Activated CD4-positive, alpha-beta T cell treated with anti-CD3 and anti-CD28 coated beads, Interleukin-2, amount 50 U/mL, for 48 hours (primary cell): ENCODE data around the gene THBS2.

Experiments used
- DNase-seq, 2 experiments: peaks; one replicate each; pipeline ENCODE4 v3.0.0-alpha.2; 2020

THBS2 gene

DNA sequence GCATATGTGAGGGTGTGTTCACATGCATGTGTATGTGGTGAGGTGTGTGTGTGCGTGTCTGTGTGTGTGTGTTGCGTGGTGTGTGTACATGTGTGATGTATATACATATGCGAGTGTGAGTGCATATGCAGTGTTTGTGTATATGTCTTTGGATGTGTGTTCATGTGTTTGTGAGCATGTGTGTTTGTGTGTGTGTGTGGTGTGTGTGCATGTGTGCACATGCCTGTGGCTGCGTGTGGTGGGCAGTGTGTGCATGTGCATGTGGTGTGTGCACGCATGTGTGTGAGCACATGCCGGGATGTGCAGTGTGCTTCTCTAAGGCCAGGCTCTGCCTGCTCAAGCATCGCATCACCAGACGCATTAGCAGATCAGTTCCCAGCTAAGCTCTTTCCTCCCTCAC, 5.7 kb downstream of the THBS2 start:
- no peak for DNase-seq

DNA sequence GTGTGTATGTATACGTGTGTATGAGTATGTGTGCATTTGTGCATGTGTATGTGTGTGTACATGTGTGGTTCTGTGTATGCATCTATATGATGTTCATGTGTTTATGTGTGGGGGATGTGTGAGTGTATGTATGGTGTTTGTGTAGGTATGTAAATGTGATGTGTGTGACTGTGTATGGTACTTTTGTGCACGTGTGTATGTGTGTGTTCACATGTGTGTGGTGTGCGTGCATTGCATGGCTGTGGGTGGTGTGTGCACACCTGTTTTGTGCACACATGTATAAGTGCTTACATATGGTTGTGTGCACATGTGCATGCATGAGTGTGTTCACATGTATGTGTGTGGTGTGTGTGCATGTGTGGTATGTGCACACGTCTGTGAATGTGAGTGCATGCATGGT, 6.2 kb downstream of the THBS2 start:
- DNase-seq, result no peak

DNA sequence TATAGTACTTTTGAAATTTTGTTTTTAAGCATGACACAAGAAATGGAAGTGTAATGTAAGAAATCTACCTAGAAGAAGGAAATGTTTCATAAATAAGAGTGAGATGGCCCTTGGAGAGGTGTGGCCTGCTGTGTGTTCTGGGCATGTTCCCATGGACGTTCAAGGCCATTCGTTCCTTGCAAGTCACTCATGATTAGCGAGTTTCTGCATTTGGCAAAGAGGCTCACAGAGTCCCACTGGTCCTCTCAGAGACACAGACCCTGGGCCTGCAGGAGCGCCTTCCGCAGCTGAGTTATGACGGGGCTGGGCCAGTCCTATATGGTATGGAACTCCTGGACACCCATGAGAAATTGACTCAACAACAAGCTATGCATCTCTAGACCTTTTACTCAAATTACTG, 7.2 kb downstream of the THBS2 start:
- DNase-seq, result no peak

DNA sequence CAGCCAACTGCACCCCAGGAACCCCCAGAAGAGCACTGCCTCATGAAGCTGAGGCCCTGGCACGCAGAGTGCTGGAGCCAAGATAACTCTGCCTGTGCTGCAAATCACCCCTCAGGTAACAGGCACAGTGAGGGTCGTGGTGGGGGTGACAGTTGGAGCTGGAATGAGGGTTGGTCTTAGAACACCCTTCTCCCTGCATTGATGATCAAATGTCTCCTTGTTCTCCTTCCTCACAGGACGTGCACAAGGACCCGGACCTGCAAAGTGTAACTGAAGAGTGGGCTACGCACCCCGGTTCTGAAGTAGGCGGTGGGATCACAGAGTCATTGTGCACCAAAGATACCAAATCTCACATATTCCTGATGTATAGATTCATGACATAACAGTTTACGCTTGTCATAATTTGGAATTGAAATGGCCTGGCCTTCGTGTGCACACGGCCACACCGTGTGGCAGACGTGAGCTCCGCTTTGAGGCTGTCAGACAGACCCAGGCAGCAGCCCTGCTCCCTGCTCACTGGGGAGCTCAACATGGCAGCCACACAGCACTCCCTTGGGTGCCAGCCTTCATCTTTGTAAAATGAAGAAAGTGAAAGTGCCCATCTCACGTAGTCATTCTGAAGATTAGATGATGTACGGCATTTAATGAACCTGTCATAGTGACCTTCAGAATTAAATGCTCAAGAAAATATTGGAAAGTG, 8.8 kb downstream of the THBS2 start:
- DNase-seq, result no peak

DNA sequence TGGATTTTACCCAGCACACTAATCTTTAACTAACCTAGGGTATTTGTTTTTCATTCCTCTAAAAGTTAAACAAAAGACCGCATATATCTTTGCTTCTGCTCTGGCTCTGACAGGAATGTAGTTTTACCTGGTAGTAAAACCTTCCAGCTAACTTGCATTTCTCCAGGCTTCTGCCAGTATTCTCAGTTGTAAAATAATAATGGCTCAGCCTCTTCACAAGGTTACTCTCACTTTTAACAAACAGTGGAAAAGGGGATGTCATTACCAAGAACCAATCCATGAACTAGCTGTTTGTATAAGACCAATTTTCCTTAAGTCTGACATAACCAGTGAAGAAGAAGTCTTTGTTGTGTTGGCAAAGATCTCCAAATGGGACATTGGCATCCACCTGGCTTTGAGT, 10.0 kb downstream of the THBS2 start:
- no peak for DNase-seq

DNA sequence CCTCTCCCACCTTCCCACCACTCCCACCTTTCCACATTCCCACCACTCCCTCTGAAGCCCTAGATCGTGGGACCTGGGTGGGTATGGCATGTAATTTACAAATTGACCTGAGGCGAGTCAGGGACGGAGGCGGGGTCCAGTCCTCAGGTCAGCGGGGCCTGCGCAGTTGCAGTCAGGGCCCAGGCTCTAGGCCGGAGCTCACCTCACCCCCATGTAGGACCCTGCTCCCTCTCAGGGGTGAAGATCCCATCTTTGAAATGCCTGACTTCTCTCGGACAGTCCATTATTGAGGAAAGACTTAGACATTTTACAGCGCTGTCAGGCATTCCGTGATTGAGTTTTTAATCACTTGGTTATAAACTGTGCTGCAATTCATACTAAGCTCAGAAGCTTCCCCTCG, 10.5 kb downstream of the THBS2 start:
- no peak for DNase-seq

DNA sequence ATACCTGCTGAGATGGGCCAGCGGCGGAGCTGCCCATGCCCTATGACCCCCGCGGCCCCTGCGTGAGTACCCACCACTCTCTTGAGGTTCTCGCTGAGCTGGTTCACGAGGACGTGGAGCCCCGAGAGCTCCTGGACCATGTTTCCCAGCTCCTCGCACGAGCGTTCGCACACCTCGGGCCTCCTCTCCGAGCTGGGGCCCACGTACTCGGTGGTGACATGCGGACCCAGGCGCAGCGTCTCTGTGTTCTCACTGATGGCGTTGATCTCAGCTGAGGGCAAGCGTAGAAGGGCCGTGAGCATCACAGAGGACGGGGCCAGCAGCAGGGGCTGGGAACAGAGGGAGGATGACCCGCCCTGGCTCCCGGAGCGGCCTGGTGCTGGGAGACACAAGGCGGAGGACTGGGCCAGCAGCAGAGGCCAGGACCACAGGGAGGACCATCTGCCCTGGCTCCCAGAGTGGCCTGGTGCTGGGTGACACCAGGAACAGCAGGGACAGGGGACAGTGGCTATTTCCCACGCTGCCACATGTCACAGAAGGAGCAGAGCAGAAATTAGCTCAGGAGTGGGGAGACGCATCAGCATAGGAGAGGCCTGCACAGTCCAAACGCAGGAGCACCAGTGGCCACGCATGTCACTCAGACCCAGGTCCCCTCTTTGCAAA, 11.8 kb downstream of the THBS2 start:
- DNase-seq, result no peak

DNA sequence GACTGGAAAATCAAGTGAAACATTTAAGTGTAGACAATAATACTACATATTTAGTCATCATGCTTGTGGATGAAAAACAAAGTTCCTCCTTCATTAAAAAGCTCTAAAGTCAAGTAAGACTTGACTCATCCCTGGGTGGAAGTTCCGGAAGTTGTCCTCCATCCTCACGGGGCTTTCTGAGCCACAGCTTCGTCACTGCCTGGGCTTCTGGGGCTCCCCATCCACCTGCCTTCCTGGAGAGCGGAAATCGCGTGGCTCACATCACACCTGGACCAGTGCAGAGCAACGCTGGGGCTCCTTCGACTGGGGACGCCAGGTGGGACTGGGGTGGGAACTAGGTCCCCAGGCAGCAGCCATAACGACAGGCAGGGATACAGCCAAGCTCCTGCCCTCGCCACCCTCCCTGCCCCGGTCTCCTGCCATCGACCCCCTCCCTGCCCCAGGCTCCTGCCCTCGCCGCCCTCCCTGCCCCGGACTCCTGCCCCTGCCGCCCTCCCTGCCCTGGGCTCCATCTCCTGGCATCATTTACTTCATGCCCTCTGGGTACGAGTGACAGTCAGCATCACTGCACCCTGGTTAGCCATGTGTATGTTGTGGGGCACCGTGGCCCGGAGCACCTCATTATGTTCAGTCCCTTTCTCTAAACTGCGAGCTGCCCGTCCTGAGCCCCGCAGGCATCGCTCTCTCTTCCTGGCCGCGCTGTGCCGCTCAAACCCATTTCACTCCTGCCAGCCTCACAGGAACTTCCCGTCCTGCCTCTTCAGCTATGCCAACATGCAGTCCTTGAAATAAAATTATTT, 12.9 kb downstream of the THBS2 start:
- no peak for DNase-seq

DNA sequence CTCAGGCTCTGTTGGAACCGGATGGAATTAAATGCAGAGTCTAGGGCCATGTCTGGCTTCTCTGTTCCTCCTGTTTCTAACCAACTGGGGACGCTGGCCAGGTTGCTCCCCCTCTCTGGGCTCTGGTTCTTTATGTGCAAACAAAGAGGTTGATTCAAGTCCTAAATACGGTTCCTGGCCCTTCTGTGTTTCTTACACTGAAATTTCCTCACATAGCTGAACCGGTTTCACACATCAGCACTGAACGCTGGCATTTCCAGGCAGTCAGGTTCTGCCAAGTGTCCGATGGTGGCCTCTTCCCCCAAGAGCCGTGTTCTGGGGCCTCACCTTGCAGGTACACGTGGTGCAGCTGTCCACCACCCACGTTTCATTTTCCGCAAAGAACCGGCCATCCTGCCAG, 13.5 kb downstream of the THBS2 start:
- no peak for DNase-seq

DNA sequence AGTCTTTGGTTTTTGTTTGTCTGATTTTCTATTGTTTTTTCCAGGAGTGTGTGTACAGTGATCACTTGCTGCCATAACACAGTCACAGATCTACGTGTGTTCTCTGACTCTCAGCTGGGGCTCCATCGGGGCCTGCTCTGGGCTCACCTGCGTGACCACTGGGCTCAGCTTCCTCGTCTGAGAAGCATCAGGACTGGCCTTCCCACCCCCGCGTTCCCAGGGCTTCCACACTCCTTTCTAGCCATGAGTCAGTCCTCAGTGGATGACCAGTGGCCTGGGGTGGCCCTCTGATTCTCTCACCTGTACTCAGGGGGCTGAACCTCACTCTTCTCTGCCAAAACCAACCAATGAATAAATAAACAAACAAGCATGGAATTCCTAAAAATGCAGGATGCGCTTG, 14.5 kb downstream of the THBS2 start:
- no peak for DNase-seq

DNA sequence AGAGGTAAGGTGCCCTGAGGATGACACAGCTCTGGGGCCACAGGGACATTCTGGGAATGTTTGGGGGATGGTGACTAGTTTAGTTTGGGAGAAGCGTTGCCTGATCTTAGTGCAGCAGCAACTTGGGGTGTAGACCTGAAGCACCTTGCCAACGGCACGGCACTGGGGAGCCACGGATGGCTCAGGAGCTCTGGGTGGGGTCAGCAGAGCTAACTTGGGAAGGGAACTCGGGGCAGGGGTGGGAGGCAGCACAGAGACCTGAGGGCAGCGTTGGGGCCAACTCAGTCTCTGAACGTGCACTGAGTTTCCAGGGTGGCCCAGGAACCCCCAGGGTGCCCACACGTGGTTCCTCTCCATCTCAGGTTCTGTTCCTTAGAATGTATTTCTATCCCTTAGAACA, 14.9 kb downstream of the THBS2 start:
- no peak for DNase-seq

DNA sequence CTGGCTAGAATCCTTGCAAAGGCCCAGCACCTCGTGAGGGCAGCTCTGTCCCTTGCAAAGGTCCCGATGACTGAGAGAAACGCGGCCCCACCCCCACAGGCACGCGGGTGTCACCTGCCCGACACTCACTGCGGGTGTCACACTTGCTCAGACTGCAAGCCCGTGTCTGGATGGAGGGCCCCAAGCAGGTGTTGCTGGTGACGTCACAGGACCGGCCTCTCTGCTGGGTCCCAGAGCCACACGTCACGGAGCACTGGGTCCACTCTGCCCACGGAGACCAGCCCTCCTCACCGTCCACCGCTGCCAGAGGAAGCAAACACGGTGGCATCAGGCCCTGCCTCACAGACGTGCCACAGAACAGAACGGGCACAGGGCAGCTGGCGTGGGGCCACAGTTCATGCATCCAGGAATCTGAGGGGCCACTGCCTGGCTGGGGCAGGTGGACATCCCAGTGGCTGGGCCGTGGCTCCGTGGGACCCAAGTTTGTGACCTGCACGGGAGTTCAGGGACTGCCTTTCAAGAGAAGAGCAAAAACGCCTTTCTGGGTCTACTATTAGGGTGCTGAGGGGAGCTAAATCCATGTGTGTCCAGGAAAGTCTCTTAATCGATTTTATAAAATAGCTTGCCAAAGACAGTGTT, 16.0 kb downstream of the THBS2 start:
- no peak for DNase-seq

DNA sequence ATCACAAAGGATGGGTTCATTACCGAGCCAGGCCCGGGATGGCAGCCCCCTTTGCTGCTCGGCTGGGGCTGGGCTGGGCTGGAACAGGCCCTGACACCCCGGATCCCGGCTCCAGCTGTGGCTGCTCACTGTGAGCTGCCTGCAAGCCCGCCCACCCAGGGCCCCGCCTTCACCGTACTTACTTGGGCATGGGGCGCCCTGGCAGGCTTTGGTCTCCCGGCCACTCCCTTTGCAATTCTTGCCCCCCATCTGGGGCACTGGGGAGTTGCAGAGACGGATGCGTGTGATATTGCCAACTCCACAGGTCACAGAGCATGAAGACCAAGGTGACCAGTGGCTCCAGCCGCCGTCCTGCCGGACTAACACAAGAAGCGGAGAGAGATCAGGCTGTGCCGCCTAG, 16.7 kb downstream of the THBS2 start:
- no peak for DNase-seq

DNA sequence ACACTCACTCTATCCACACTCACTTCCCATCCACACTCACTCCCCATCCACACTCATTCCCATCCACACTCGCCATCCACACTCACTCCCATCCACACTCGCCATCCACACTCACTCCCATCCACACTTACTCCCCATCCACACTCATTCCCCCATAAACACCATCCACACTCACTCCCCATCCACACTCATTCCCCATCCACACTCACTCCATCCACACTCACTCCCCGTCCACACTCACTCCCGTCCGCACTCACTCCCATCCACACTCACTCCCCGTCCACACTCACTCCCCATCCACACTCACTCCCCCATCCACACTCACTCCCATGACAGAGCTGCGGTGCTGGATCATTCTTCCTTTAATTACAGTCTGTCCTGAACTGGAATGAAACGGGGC, 17.1 kb downstream of the THBS2 start:
- DNase-seq, result no peak

DNA sequence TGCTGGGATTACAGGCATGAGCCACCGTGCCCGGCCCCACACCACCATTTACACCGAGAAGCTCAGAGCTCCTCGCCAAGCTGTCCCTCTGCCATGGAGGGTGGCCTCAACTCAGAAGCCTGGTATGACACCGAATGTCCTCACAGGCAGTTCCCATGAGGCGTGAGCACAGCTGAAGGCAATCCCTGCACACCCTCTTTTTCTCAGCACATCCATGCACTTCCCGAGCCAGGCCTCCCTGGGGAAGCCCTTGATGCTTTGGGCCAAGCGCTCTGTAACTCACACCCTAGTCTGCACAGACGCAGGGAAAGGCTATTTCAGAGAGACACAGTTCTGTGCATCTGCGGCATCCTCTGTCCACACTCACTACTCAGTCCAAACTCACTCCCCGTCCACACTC, 18.4 kb downstream of the THBS2 start:
- DNase-seq, result no peak

DNA sequence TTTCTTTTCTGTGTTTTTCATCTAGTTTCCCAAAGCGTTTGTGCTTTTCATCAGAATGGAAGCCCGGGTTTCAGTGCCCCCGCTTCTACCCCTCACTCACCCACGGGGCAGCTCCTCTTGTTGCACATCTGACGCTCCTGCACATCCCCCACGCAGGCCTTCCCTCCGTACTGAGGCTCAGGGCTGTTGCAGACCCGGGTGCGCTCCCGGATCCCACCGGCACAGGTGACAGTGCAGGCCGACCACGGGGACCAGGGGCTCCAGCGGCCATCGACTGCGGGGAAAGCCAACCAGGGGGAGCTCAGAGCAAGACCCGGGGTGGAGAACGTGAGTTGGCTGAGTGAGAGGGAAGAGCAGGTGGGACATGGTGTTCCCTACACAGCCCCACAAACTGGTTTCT, 19.0 kb downstream of the THBS2 start:
- DNase-seq, result no peak

DNA sequence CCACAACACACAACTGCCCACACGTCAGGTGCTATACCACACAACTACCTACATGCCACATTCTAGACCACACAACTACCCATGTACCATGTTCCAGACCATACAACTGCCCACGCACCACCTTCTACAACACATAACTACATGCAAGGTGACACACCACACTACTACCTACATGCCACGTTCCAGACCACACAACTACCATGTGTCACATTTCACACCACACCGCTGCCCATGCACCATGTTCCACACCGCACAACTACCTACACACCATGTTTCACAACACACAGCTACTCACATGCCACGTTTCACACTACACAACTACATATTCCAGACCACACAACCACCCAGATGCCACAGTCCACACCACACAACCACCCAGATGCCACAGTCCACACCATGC, 19.8 kb downstream of the THBS2 start:
- no peak for DNase-seq

DNA sequence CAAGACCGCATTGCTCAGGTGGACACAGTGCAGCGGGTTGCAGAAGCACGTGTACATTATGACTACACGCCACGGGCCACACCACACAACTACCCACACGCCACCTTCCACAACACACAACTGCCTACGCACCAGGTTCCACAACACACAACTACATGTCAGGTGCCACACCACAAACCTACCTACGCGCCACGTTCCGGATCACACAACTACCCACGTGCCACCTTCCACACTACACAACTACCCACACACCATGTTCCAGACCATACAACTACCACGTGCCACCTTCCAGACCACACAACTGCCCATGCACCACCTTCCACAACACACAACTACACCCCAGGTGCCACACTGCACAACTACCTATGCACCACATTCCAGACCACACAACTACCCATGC, 20.5 kb downstream of the THBS2 start:
- DNase-seq, result no peak

DNA sequence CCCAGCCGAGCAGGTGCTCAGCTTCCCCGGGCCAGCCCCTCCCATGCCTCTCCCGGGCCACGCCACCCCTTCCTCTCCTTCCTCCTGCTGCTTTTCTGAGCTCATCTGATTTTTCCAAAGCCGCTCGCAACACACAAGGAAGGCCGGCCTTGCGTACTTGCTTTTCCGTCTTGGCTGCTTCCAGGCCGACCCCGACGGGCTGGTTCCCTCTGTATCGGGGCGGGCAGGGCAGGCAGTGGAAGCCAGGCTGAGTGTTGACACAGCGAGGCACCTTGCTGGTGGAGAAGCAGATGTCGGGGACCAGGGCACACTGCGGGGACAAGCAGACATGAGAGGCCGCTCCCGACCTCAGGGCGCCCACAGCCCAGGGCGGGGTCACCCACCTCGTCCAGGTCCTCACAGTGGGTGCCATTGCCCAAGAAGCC, 21.1 kb downstream of the THBS2 start:
- DNase-seq, result no peak

DNA sequence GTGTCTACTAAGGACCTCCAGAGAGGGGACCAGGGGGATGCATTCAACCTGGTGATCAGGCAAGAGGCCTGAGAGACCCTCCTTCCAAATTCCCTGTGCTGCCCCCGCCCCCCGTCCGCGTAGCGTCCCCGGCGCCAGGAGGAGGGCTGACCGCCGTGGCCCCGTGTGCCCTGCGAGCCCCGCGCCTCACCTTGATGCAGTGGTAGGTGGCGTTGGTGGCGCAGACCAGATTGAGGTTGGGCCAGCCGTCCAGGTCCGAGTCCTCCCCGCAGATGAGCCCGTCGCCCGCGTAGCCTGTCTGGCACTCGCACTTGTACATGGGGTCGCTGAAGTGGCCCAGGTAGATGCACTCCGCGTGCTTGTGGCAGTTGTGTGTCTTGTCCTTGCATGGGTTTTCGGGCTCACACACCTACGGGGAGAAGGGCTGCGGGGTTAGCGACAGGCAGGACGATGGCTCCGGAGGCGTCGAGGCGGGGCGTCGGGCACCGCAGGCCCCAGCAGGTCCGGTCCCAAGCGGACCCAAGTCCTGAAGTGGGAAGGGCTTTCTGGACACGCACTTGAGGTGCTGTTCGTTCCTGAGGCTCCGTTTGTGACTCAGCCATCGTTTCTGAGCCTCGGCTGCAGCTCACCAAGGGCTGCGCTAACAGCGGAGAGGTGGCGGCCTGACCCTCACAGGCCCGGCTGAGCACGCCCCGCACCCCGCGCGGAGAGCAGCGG, 21.7 kb downstream of the THBS2 start:
- DNase-seq, result no peak

DNA sequence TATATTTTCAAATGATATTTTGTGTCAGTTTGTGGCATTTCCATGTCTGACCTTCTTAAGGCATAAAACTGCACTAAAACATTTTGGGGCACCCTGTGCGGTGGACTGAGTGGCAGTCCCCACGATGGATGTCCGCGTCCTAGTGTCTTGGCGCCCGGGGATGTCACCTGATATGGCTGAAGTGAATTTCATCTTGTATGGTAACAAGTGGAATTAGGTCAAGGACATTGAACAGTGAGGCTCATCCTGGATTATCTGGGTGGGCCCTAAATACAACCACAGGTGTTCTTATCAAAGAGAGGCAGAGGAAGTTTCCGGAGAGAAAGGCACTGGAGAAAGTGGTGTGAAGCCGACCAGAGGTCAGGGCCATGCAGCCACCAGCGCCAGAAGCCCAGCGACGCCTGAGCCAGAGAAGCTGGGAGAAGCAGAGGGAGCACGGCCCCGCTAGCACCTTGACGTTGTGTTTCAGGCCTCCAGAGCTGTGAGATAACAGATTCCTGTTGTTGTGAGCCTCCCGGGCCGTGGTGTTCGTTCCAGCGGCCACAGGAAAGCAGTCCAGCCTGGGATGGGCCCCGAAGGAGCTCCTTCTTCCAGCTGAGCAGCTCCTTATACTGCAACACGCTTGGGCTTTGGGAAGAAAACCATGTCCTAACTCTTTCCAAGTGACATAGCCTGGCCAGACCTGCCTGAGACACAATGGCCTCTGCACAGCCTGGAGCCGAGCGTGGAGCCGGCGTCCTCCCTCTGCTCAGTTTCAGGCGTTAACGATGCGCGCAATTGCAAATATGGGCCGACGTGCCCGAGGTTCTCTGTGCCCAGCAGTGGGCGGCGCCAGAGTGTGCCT, 22.5 kb downstream of the THBS2 start:
- no peak for DNase-seq

DNA sequence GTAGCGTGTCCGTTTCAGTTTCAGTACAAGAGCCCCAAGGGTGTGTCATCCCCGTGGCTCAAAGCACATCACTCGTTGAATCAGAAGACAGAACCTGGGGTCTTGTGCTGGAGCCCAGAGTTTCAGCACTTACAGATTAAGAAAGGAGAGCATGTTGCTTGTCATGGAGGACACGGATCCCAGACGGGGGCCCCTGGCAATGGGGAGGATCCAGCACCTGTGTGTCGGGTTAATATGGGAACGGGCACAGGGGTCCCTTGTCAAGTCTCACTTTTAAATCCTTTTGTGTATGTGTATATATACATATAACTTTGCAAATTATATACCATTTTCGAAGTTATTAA, 23.4 kb downstream of the THBS2 start:
- DNase-seq, result no peak
